Fibroblast of the aortic adventitia (primary cell): ENCODE data around the gene MAPK13. TPM values are rescaled to one million over a fixed set of nuclear protein-coding genes. Genes with fewer than 3 reads are reported as not detected.

Experiments used
- DNase-seq: peaks from one replicate; pipeline ENCODE4 v3.0.0-alpha.2; 2010; ENCODE audit warnings: low read depth
- H3K4me3 ChIP-seq: 2 replicates; pipeline ENCODE4 v1.5.1; 2011; ENCODE audit warnings: low read depth, mild to moderate bottlenecking, control low read depth, low read length, moderate library complexity
- CTCF ChIP-seq: IDR thresholded peaks from 2 replicates; pipeline ENCODE4 v1.5.1; 2011; ENCODE audit warnings: mild to moderate bottlenecking, low read length, control low read depth, inconsistent platforms; ENCODE audit not compliant: insufficient read depth
- total RNA-seq: library from RNA; depleted of rRNA; stranded (reverse); fragments of >200 nt; gene quantifications from 2 replicates; pipeline ENCODE4 v1.2.3, GENCODE V29; 2012; ENCODE audit warnings: low replicate concordance

Gene MAPK13
- total RNA-seq, 1 donor = 15.6 TPM

GRCh38 chr6:36133148-36133547, 2.8 kb downstream of the MAPK13 start:
- TF ChIP-seq CTCF = no peak
- H3K4me3 ChIP-seq = no peak overlapping the region
- DNase-seq = no peak

DNA sequence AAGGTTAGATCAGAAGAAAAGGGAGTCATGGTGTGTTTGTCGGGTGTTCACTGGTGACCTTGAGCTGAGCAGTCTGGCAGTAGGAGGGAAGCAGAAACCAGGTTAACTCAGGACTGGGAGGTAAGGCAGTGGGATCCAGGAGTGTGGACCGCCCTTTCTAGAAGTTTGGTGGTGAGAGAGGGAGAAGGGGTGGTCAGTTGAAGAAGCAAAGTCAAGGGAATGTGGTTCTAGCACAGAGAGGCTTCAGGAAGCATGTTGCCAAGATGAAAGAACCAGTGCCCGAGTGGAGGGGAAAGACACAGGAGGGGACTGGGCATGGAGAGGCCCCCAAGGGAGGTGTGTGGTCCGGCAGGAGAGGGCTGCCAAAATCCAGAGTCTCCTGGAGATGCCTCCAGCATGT, 3.6 kb downstream of the MAPK13 start:
- no peak overlapping the region for H3K4me3 ChIP-seq
- TF ChIP-seq CTCF = no peak
- no peak for DNase-seq

DNA sequence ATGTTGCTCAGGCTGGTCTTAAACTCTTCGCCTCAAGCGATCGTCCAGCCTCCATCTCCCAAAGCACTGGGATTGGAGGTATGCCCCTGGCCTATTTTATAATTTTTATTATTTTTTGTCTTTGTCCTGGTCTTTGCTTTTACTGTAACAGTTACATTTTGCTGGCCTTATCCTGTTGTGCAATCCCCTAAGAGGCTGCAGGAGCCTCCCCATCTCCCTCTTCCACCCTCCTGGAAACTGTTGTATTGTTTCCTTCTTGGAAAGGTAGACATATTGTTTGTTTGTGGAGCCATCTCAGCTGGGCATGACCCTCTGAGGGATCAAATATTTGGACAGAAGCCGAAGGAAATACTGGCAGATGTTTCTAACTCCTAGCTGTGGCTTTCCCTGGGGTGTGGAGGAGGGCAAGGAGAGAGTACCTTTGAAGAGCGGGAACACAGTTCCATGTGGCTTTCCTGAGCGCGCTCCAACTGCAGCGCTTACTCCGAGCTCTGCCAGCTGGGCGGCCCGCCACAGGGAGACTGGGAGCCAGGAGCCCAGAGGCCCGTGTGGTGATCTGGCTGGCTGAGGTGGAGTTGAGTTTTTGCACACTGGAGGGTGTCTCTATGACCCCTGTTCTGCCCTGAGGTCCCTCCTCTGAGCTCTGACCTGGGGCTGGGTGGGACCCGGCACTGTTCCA, 4.9 kb downstream of the MAPK13 start:
- DNase-seq = no peak
- H3K4me3 ChIP-seq = no peak overlapping the region
- TF ChIP-seq CTCF = no peak

GRCh38 chr6:36136034-36136433, 5.7 kb downstream of the MAPK13 start:
- no peak for TF ChIP-seq CTCF
- no peak for DNase-seq
- H3K4me3 ChIP-seq = no peak overlapping the region

DNA sequence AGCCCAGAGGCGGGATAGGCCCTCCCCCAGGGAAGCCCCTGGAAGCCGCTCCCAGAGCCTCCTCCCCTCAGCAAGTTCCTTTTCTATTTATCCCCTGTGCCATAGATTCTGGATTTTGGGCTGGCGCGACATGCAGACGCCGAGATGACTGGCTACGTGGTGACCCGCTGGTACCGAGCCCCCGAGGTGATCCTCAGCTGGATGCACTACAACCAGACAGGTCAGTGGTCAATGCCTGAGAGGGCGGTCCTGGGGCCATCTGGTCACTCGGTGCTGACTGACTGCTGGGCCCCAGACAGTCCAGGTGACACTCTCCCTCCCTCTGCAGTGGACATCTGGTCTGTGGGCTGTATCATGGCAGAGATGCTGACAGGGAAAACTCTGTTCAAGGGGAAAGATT, 6.2 kb downstream of the MAPK13 start:
- TF ChIP-seq CTCF = no peak
- DNase-seq = no peak

GRCh38 chr6:36138667-36139066, 8.4 kb downstream of the MAPK13 start:
- no peak overlapping the region for H3K4me3 ChIP-seq
- no peak for TF ChIP-seq CTCF
- no peak for DNase-seq

More for the DNA sequence above, 6.2 kb downstream of the MAPK13 start:
- H3K4me3 ChIP-seq = no peak overlapping the region

DNA sequence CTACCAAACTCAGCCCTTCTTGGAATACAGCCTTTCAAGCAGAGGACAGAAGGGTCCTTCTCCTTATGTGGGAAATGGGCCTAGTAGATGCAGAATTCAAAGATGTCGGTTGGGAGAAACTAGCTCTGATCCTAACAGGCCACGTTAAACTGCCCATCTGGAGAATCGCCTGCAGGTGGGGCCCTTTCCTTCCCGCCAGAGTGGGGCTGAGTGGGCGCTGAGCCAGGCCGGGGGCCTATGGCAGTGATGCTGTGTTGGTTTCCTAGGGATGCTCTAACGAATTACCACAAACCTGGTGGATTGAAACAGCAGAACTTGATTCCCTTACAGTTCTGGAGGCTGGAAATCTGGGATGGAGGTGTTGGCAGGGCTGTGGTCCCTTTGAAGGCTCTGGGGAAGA, 9.1 kb downstream of the MAPK13 start:
- no peak overlapping the region for H3K4me3 ChIP-seq
- DNase-seq = no peak
- no peak for TF ChIP-seq CTCF
